Activated CD8-positive, alpha-beta memory T cell treated with anti-CD3 and anti-CD28 coated beads, Interleukin-2, amount 10 ng/mL, durations not matched to agents 7 days and 5 days (primary cell): ENCODE data around the gene ORMDL2. TPM values are rescaled to one million over a fixed set of nuclear protein-coding genes. Genes with fewer than 3 reads are reported as not detected.

Experiments used
- total RNA-seq, 2 experiments: library from RNA; stranded (reverse); gene quantifications; one replicate each; pipeline ENCODE4 v1.2.3, GENCODE V29; 2021

Gene ORMDL2
- total RNA-seq, 2 experiments from 2014 or later, result 45.8 to 57.2 TPM

Other genes starting within 250 kb of the ORMDL2 start
- gene OR2AP1, start 245.6 kb upstream of the ORMDL2 start, total RNA-seq, result not detected
- not detected for gene OR10P1, start 181.1 kb upstream of the ORMDL2 start, total RNA-seq
- 1 to 10 TPM; 3.7 to 4.4 TPM for gene ITGA7, start 110.1 kb upstream of the ORMDL2 start, total RNA-seq
- gene BLOC1S1, start 102.0 kb upstream of the ORMDL2 start, total RNA-seq, result 100 to 1,000 TPM; 151 to 152 TPM
- 10 to 100 TPM; 11.1 to 14.4 TPM for gene RDH5, start 97.6 kb upstream of the ORMDL2 start, total RNA-seq
- 100 to 1,000 TPM; 222 to 288 TPM for gene CD63, start 89.0 kb upstream of the ORMDL2 start, total RNA-seq
- gene GDF11, start 74.9 kb upstream of the ORMDL2 start, total RNA-seq, result 10 to 100 TPM; 10.9 to 14.1 TPM
- 10 to 100 TPM; 96.8 to 98.6 TPM for gene SARNP, start 317 bp upstream of the ORMDL2 start, total RNA-seq
- gene DNAJC14, start 11.5 kb downstream of the ORMDL2 start, total RNA-seq, result 10 to 100 TPM; 33.5 to 38.4 TPM
- gene MMP19, start 24.9 kb downstream of the ORMDL2 start, total RNA-seq, result not detected
- gene PYM1, start 109.9 kb downstream of the ORMDL2 start, total RNA-seq, result 10 to 100 TPM; 46.7 to 56.4 TPM
- 100 to 1,000 TPM; 301 to 312 TPM for gene DGKA, start 113.1 kb downstream of the ORMDL2 start, total RNA-seq
- under 1 TPM; 0.23 to 0.37 TPM for gene PMEL, start 148.0 kb downstream of the ORMDL2 start, total RNA-seq
- 100 to 1,000 TPM; 146 to 158 TPM for gene CDK2, start 148.8 kb downstream of the ORMDL2 start, total RNA-seq
- 10 to 100 TPM; 46.4 to 55.6 TPM for gene RAB5B, start 156.0 kb downstream of the ORMDL2 start, total RNA-seq
- gene SUOX, start 179.2 kb downstream of the ORMDL2 start, total RNA-seq, result 10 to 100 TPM in 1 of 2 experiments, 1 to 10 TPM in 1; 2.5 to 14.6 TPM
- 10 to 100 TPM; 15.8 to 44.9 TPM for gene IKZF4, start 203.0 kb downstream of the ORMDL2 start, total RNA-seq
- 10 to 100 TPM; 27.9 to 42.2 TPM for gene RPS26, start 223.9 kb downstream of the ORMDL2 start, total RNA-seq